Activated T-helper 9 cell treated with anti-CD3 and anti-CD28 coated beads, Interleukin-2, amount 50 U/mL, for 16 hours (primary cell): ENCODE results near the gene CGRRF1.

ENCODE experiments used
- DNase-seq: peaks from one replicate; pipeline ENCODE4 v3.0.0-alpha.2; 2020; ENCODE audit warnings: low read depth

Gene CGRRF1

DNA sequence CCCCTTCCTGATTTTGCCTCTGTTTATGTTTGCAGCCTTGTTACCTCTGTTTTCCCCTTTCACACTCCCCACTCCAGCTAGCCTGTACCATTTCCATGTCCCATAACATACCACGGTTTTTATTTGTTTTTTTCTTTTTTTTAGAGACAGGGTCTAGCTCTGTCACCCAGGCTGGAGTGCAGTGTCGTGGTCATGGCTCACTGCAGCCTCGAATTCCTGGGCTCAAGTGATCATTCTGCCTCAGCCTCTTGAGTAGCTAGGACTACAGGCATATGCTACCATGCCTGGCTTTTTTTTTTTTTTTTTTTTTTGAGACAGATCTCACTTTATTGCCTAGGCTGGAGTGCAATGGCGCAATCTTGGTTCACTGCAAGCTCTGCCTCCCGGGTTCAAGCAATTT, 38.8 kb downstream of the CGRRF1 start:
- no peak for DNase-seq

DNA sequence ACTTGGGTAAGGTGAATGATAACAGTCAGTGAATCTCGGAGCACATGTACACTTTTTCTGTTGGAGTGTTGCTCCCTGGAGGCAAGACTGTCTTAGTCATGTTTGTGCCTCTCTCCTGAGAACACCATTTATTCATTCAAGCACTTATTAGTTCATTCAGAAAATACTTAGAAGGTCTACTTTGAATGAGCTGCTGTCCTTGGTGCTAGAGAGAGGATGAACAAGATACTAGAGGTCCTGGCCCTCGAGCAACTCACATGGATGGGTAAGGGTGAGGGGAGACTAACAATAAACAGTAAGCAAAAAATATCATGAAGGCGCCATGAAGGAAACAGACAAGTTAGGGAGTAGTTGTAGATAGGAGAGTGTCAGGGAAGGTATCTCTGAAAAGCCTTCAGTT, 40.2 kb downstream of the CGRRF1 start:
- DNase-seq = no peak

DNA sequence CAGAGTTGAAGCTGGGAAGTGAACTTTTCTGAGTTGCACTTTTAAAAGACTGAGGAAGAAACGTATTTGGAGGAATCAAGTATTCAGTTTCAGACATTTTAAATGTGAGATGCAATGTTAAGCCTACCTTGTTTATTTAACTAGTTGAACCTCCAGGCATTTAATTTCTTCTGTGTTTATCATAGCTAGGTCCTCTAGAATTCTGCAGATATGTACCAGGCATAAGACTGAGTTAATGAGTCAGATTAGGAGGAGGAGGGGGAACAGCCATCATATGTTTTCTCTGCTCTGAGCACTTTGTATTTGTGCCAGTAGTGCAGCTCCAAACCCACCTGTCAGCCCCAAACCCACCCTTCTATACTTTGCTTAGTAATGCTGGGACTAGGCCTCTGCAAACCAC, 40.8 kb downstream of the CGRRF1 start:
- DNase-seq = no peak

DNA sequence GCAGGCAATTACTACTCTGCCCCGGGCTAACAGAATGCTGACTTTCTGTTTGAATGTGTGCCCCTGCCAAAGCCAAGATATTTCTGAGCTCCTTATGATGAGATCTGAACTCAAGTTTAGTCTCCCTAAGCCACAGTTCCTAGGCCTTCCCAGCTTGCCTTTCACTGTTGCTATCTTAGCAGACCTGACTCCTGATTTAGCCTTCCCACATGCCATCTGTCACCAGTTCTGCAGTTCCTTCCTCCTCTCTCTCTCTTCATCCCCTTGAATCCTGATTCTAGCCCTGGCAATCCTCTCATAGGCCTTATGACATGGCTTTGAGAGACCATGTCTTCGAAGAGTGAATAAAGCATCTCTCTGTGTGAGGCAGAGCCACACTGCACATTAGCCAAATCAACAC, 44.7 kb downstream of the CGRRF1 start:
- DNase-seq = no peak

DNA sequence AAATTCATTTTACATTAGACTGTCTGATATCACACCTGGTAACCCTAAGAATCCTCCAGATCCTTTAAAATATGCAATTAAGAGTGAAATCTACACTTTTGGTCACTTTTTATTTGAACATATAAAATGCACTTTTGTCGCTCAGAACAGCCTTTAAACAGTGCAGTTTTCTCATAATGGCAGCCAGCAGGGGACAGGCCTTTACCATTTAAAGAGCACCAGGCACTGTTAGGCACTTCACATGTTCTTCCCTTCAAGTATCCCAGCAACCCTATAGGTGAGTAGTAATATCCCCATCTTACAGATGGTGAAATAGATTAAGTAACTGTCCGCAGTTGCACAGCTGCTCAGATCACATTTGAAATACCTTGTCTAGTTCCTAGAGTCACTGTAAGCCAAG, 45.9 kb downstream of the CGRRF1 start:
- no peak for DNase-seq

DNA sequence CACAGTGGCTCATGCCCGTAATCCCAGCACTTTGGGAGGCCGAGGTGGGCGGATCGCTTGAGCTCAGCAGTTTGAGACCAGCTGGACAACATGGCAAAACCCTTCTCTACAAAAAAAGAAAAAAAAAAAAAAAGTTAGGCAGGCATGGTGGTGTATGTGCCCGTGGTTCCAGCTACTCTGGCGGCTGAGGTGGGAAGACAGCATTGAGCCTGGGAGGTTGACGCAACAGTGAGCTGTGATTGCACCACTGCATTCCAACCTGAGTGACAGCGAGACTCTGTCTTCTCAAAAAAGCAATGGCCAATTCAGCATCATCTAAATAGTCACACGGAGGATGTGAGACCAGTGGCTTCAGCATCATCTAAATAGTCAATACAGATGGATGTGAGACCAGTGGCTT, 46.8 kb downstream of the CGRRF1 start:
- no peak for DNase-seq

DNA sequence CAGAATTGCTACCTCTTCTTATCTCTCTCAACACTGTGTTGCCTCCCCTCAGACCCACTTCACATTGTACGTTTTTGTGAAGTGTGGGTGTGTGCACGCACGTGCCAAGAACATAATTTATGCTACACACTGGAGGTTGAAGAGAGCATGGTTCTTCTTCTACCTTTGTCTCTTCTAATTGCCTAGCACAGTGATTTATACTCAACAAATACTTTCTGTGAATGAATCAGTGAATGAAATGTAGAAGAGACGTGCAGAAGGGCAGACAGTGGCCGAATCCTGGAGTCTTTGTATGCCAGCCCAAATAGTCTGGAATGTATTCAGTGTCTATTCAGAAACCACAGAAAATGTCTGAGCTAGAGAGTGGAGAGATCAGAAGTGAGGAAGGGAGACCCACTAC, 52.6 kb downstream of the CGRRF1 start:
- no peak for DNase-seq

DNA sequence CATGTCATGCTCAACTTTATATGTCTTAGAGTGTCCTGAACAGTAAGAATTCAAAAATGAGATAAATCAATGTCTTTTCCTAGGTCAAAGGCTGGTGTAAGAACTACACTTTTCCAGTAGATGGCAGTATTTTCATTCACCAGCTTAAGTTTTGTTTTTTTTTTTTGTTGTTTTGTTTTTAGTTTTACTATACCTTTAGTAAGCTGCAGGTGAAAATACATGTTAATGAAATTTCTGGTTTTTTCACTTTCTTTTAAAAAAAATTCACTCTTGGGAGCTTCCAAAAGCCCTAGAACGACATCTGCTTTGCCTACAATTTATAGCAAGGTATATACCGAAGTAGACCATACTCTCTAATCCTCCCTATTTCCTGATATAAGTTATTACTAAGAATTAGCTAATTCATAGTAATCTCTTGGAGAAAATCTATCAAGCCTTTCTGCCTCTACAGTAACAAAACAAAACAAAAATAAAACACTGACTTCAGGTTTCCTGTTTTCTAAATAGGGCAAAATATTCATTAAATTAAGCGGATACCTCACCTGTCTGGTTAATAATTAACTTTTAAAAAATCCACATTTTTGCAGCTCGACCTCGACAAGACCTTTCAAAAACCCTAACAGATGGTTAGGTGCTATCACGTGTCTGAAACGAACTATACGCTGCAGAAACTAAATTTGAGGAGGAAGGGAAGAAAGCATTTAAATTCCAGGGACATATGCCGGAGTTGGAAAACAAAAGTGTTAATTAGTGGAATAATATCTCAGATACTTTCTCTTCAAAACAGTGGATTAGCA, 54.6 kb downstream of the CGRRF1 start:
- DNase-seq = no peak

DNA sequence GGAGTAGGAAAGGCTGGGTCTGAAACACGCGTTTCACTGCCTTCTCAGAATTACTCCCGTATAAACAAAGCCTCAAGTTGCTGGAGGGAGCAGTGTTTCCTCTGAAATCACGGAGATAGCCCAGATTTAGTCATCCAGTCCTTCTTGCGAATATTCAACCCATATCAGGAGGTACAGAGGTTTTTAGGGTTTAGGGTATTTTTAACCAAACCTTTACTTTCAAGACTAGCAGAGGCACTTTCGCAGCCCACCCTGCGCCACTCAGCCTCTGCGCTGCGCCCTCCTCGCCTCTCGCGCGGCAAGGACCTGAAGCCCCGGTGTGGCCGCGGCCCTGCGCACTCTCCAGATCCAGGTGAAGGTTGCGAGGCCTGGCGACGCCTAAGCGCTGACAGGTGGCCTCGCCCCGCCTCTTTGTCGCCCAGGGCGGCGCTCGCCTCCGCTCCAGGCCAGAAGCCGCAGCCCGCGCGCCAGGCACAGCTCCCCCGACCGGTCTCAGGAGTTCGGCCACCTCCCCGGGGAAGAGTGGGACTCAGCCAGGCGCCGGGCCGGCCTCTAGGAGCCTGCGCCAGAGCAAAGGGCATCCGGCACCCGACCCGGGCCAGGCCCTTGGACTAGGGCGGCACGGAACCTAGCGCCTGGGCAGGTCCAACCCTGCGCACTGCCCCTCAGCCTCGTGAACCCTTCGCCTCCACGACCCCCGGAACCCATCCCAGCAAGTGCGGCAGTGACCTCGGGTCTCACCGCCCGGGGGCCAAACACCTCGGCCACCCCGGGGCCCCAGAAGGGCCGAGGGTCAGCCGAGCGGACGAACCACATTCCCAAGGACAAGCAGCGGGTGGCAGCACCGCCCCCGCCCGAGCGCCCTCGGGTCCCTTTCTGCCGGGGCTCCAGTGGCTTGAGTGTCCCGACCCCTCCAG, 55.4 kb downstream of the CGRRF1 start:
- peak; percentile 49 for DNase-seq

DNA sequence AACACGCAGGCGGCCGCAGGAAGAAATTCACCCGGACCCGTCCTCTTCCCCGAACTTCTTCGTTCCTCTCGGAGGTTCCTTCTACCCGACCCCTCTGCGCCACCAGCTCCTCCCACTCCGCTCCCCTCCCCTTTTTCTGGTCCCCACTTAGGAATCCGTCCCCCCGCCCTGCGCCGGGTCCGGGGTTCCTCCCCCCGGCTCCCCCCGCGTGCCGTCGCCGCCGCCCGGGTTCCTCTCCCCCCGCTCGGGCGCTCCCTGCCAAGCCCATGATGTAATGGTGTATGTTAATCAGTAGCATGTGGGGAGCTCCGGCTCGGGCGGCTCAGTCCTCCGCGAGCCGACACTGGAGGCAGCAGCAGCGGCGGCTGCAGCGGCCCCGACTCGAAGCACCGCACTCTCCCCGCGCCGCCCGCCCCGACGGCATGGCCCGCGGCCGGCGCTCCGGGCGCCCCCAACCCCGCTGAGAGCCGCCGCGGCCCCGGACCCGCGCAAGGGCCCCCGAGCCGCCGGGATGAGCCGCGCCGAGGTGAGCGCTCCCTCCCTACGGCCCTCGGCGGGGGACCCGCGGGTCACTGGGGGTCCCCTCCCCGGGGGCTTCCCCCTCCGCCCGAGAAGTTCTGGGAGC, 56.2 kb downstream of the CGRRF1 start:
- peak; percentile 73 for DNase-seq

DNA sequence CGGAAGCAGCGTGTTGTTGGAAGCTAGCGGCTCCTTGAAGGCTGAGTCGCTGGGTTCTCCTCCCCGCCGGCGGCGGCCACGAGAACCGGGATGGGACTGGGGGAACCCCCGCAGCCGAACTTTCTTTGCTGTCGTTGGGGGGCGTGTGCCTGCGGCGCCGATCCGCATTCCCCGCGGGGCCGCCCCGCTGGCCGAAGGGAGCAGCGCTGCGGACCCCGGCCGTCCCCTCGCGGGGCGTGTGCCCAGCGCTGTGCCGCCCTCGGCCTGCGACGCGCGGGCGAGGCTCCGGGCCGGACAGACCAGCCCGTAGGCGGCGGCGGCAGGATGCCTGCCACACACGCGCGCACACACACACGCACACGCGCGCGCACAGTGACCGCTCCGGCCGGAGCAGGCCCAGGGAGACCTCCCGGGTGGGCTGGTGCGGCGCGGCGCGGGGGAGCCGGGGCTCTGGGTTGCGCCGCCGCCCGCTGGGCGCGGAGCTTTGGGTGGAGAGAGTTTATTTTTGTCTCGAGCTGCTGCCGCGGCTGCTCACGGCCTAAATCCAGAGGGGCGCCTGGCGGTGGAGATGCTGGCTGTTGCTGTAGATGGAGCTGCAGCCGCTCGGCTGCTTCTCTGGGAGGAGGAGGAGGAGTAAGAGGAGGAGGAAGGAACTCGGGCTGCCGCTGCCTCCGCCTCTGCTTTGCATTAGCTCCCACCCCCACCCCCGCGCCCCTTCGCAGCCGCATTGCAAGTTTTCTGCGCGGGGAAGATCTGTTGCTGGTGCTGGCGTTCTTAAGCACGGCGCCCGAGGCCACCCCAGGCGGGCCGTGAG, 56.9 kb downstream of the CGRRF1 start, which contains the start of gene SAMD4A:
Gene SAMD4A, plus strand, starts transcription at position 719 of the 814 bp plus-strand sequence. CDS start 789 bp downstream, outside the sequence.
- DNase-seq = peak; percentile 44

DNA sequence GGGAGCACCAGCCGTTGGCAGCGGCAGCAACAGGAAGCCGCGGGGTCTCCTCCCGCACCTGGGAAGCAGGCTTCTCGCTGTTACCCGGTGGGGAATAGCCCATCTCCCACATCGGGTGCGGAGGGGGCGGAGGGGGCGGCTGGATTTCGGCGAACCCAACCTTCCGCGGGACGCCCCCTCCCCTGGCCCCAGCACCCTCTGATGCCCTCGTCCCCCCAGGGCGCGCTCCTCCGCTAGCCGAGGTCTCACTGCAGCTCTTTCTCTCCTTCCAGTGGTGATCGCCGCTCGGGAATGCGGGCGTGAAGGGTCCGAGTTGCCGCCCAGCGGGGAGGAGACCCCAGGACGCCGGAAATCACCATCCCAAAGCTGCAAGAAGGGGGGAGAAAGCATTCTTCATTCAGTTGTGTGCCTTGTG, 57.5 kb downstream of the CGRRF1 start:
- DNase-seq = no peak

DNA sequence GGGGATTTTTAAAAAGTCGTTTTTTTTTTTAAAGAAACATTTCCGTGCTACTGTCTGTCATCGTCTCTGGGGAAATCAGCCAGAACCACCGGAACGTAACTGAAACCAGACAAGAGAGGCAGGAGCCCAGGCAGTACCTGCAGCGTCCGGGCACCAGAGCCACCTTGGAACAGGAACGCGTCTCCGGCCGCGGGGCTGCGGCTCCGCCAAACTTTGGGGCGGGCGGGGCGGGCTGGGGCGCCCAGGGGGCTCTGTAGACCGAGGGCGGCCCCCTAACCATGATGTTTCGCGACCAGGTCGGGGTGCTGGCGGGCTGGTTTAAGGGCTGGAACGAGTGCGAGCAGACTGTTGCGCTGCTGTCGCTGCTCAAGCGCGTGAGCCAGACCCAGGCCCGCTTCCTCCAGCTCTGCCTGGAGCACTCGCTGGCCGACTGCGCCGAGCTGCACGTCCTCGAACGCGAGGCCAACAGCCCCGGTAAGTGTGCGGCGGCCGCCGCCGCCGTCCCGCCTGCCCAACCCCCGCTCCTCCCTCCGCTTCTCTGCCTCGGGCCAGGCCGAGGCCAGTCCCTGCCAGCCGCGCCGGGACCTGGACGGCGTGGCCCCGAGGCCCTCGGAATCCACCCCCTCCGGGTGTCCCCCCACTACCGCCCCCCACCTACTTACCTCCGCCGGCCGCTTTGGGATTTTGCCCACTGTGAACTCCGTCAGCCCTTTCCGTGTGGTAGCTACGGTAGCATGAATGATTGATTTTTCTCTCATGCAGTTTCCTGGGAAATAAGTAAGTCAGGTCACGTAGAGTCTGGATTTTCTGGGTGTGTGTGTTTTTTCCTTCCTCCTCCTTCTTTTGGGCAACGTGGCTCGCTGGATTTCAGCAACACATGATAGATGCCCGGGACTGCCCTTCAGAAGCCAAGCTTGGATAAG, 58.2 kb downstream of the CGRRF1 start:
- DNase-seq = peak; percentile 18

DNA sequence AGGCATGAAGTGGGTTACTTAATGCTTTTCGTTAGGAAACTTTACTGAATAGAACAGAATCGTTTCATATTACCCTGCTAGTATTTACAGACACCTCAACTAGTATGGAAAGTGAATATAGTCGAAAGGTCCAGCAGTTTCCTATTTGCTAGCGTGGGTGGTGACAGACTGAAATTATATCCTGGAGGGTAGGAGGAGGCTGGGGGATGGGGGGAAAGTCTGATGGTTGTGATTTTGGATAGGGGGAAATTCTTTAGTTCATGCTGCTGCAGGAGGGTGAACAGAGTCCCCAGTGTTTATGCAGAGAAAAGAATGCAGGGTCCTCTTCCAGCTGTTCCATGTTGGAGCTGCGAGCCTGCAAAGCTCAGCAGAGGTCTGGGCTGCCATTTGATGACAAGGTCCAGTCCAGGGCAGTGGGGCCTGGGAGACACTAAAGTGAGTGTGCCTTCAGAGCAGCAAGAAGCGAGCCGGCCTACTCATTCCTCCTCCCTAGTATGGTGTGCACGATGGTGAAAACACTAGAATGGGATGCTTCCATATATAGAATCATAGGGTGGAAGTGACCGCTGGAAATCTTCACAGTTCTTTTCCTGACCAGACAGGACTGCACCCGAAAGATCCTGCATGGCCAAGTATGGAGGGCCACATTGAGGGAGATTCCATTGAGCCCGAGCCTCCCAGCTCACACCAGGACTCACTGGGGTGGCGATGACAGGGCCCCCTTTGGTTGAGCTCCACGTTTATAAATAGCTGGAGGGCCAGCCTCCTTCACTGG, 59.3 kb downstream of the CGRRF1 start:
- DNase-seq = no peak

DNA sequence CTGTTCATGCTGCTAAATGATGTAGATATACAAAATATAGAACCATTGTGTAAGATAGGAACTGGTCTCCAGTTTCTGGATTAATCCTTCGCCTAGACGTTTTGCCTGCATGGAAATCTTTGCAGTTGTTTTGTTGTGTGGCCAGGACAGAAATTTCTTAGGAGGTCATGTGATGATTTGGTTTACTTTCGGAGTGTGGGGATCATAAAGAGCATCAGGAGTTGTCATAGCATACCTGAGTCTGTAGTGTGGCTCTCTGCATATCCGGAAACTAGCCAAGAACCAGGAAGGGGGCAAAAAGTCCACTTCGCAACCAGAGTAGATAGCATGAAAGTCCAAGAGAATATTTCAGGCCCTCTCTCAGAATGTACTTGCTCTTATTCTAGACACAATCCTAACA, 60.3 kb downstream of the CGRRF1 start:
- DNase-seq = no peak

DNA sequence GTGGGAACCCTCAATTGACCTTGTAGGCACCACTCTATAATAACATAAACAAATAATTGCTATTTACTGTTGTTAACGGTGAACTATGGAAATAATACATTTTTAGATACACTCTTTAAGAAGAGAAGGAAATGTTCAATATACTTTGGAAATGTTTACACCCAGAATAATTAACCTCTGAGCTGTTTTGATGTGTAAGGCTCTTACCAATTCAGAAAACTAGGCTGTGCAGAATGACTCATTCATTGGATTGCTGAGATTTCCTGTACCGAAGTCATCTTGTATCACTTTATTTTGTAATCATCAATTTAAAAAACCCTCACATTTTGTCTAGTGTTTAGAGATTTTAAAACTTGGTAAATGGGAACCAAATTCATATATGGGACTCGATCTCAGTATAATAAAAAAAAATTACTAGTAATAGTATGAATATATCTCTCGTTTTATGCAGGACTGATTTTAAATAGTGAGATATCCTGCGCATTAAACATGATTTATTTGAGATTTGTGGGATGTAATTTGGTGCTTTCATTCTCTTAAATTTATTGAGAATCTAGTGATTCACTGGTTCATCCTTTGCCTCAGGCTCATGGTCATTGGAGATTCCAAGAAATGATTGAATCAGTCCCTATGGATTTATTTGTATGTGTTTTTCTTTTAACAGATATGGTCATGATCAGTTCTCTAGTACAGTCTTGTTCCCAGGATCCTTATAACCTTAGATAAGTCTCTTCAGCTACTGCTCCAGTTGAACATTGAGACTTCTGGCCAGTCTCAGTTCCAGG, 61.1 kb downstream of the CGRRF1 start:
- no peak for DNase-seq

DNA sequence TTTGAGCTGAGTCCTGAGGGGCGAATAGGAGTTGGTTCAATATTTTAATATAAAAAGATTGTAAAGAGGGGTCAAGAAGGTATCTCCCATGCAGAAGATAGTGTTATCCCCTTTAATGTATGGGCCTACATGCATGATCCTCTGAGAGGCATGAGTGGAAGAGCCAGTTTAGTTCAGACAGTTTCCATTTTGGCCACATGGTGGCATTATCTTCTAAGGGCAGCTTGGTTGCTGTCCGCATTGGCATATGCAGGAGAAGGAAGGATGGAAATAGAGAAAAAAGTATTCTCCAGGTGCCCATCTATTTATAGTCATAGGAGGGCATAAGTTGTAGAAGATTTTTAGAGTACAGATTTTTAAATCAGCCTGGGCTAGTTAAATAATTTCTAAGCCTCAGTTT, 62.6 kb downstream of the CGRRF1 start:
- DNase-seq = no peak

DNA sequence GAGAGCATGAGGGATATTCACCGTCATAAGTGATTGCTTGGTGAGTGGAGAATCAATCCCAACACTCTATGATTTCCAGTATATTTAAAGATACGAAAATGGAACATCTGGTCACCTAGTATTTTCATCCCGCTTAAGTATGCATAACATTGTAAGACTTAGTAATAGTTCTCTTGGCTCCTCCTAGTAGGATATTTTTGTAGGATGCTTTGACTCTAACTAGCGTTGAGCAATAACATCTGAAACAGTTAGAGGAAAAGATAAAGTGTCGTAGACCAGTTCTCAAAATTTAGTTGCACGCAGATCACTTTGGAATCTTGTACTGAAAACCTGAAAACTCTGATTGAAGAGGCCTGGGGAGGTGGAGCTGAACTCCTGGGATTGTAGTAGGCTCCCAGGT, 64.8 kb downstream of the CGRRF1 start:
- DNase-seq = no peak

DNA sequence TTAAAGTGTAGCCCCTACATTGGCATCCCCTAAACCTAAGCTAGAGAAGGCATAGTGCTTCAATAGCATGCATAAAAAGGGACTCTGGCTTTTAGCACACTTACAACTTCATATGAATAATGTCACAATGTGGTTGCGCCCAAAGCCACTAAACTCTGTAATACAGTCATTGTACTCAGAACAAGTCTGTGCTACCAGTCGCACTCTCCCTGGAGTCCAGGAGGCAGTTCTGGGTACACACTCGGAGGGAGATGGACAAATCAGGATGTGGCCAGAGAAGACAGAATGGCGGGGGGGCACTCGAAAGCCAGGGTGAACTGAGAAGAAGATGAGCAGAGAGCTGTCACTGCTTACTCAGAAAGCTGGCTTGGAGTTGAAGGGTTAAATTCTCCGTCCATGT, 67.8 kb downstream of the CGRRF1 start:
- no peak for DNase-seq
